Stimulated activated naive CD8-positive, alpha-beta T cell treated with anti-CD3 and anti-CD28 coated beads, Interleukin-15, amount 100 ng/mL, for 72 hours (primary cell): ENCODE measurements around the gene SETBP1.

Experiments
- ATAC-seq: fragments of 150-1000 bp; cut with Tn5 transposase; 2 replicates; pipeline ENCODE4 v1.10.0; 2021; ENCODE audit warnings: mild to moderate bottlenecking, moderate library complexity
- DNase-seq, 2 donors: peaks; one replicate each; pipeline ENCODE4 v3.0.0; 2021 to 2022
- H3K27ac Mint-ChIP-seq, 2 donors: one replicate each; pipeline ENCODE4 v1.8.0; 2022; ENCODE audit warnings: mild to moderate bottlenecking in 2 of 2, mixed read lengths in 2 of 2, moderate library complexity in 2 of 2
- H3K27me3 Mint-ChIP-seq: one replicate; pipeline ENCODE4 v1.8.0; 2022; ENCODE audit warnings: mixed read lengths
- H3K4me1 Mint-ChIP-seq: one replicate; pipeline ENCODE4 v1.8.0; 2022; ENCODE audit warnings: mild to moderate bottlenecking, mixed read lengths
- H3K4me3 Mint-ChIP-seq, 2 donors: one replicate each; pipeline ENCODE4 v1.8.0; 2022; ENCODE audit warnings: mild to moderate bottlenecking in 2 of 2, mixed read lengths in 2 of 2, moderate library complexity in 1 of 2
- H3K9me3 Mint-ChIP-seq, 2 donors: one replicate each; pipeline ENCODE4 v1.8.0; 2022; ENCODE audit warnings: mixed read lengths in 2 of 2

The SETBP1 gene

DNA sequence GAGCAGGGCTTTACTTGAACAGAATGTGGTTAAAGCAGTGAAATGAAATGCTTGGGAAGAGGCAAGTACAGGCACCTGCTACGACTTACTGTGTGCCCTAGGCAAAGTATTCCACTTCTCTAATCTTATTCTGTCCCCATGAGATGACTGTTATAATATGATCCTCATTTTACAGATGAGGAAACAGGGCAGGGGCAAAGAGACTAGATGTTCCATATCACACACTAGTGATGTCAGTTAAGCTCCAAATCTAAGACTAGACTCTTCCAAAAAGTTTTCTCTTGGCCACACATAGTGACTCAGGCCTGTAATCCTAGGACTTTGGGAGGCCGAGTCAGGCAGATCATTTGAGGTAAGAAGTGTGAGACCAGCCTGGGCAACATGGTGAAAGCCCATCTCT, 235.0 kb downstream of the SETBP1 start:
- no peak for ATAC-seq
- Mint-ChIP-seq H3K27ac (no peak overlapping the region), H3K9me3 (peaks cover 0 to 8% of the 10 kb centered on the region in 2 donors), H3K27me3 (peaks cover 37% of the 10 kb centered on the region), H3K4me3 (no peak overlapping the region), H3K4me1 (peaks cover 6% of the 10 kb centered on the region)
- DNase-seq = no peak

DNA sequence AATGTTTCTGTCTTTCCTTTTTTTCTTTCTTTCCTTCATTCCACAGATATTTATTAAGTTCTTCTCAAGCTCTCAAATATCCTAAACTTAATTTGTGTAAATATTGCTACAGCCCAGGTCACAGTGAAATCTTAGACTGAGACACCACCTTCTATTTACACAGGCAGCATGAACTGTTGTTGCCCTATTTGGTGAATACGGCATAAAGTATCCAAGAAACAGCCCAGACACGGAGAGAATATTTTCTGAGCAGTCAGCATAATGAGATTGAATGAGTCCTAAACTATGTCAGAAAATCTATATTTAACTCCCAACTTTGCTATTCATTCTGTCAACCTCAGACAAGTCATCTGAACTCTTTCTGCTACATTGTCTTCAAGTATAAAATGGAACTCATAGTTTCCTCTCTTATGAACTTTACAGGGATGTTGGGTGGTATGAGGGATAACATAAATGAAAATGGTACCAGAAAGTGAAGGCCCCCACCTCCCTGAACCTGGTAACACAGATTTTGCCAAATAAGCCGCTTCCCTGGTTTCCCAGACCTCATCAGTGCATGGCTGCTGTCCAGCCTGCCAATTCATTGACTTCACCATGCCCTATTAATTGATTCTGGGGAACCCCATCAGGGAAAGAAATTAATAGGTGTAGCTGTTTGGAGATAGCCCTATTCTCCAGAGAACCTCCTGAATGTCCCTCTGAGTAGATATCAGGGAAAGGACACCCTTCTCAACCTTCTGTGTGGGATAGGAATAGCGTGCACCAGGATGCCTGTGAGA, 235.9 kb downstream of the SETBP1 start:
- Mint-ChIP-seq H3K4me3 (no peak overlapping the region), H3K9me3 (peaks cover 0 to 8% of the 10 kb centered on the region in 2 donors), H3K27me3 (peaks cover 37% of the 10 kb centered on the region)

DNA sequence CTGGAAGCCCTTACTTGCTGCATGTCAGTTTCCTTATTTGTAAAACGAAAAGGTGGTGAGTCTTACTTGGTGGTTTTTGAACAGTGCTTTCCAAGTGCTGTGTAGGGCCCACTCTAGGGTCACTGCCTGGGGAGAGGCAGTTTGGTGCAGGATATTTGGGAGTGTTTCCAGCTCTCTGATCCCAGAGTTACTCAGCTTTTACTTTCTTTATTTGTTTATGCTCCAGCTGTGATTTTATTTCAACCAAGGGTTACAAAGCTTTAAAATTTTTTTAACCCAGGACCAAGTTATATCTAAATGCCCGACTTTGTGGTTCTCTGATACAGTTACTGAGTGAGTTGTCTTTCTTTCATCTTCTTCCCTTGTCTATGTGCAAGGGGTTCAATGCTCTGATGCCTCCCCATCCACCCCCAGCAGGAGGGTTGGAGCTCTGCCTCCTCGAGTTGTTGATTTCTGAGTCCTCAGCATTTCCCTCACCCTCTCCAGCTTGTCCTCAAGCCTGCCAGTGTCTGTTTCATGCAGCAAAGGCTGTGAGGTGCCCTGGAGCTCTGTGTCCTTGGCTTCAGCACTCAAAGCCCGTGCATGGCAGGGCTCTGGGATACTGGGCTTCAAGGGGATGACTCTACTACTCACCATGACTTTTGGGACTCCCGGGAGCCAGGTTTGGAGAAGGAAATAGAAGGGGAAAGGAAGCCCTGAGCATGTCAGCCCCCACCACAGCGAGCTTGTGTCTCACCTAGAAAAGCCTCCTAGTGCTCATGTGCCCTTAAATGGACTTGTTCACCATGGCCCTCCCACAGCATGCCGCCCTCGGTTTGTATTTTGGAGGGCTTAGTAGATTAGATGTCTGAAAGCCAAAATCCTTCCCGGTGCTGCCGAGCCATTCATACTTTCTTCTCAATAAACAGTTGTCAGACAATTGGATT, 236.8 kb downstream of the SETBP1 start:
- DNase-seq = no peak
- H3K4me1 Mint-ChIP-seq = peaks cover 6% of the 10 kb centered on the region

More for the DNA sequence above, 235.9 kb downstream of the SETBP1 start:
- H3K27ac Mint-ChIP-seq = no peak overlapping the region
- ATAC-seq (no peak), DNase-seq (no peak)
- H3K4me1 Mint-ChIP-seq = peaks cover 6% of the 10 kb centered on the region

DNA sequence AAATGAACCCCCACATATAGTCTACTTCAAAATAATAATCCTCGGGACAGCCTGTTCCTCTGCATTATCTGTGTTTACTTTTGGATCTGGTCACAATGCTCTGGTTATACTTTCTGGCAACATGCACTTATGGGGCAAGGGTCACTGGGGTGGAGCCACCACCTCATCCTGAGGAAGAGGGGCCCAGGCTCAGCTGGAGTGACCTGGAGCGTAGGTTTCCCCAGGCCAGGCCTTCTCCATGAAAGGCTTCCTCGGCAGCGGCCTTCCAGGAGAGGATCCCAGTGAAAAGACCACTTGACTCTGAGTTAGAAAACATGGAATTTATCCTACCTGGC, 237.4 kb downstream of the SETBP1 start:
- Mint-ChIP-seq H3K9me3 (peaks cover 0 to 2% of the 10 kb centered on the region in 2 donors), H3K27me3 (peaks cover 28% of the 10 kb centered on the region), H3K4me3 (no peak overlapping the region), H3K4me1 (peaks cover under 1% of the 10 kb centered on the region), H3K27ac (no peak overlapping the region)
- no peak for ATAC-seq
- no peak for DNase-seq

More for the DNA sequence above, 236.8 kb downstream of the SETBP1 start:
- no peak overlapping the region for H3K27ac Mint-ChIP-seq
- peaks cover 34% of the 10 kb centered on the region for H3K27me3 Mint-ChIP-seq
- H3K4me3 Mint-ChIP-seq = no peak overlapping the region
- ATAC-seq = no peak
- peaks cover 0 to 8% of the 10 kb centered on the region in 2 donors for H3K9me3 Mint-ChIP-seq

DNA sequence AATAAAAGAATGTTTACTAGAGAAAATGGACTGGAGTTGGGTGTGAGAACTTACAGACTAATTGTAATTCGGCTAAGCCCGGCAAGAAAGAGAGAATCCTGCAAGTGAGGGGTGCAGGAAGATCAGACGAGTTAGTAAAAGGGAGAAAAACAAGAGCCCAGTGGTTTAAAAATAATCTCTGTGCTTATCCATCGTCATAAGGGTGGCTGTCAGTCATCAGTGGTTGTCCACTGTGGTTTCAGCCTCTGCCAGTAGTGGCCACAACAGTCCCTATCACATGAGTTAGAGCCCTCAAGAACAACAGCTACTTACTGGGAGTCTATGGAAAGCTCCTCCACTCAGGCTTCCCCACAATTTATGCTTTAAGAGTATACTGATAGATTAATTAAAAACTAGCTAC, 239.8 kb downstream of the SETBP1 start:
- no peak for ATAC-seq
- H3K4me1 Mint-ChIP-seq = no peaks in the 10 kb centered on the region

DNA sequence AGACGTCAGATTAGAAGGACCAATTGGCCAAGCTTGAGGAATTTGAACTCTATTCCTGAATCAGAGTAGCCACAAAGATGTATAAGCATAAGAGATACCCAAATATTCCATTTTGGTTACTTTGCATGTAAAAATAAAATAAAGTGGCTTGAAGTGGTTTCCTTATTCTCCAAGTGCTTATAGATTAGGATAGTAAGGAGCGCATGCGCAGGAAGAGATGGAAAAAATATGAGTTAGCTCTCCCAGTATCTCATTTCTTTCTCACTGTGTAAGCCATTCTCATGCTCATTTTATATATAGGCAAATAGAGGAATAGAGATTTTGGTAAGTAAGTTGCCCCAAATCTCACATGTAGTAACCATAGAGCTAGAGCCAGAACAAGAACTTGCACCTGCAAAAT, 241.3 kb downstream of the SETBP1 start:
- ATAC-seq = no peak
- no peak for DNase-seq
- H3K27ac Mint-ChIP-seq = no peak overlapping the region
- peaks cover 8% of the 10 kb centered on the region for H3K27me3 Mint-ChIP-seq
- no peak overlapping the region for H3K4me3 Mint-ChIP-seq
- no peaks in the 10 kb centered on the region for H3K9me3 Mint-ChIP-seq
- H3K4me1 Mint-ChIP-seq = no peaks in the 10 kb centered on the region

More for the DNA sequence above, 239.8 kb downstream of the SETBP1 start:
- Mint-ChIP-seq H3K9me3 (no peaks in the 10 kb centered on the region), H3K4me3 (no peak overlapping the region), H3K27me3 (peaks cover 11% of the 10 kb centered on the region), H3K27ac (no peak overlapping the region)
- no peak for DNase-seq

DNA sequence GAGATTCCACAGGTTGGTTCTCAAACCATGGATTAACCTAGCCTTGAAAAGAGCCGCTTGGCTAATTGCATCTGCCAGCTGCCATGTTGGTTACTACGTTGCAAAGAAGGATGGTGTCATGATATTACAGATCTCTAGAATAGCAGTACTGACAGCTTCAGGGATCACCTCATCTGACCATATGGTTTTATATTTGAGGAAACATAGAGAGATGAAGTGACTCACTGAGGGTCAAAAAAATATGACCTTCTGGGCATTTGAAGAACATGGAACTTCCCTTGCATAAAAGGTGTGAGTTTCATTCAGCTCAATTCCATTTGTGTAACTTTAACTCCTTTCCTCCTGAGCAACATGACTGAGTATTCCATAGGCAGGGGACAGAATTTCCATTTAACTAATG, 242.3 kb downstream of the SETBP1 start:
- Mint-ChIP-seq H3K27ac (no peak overlapping the region), H3K4me3 (no peak overlapping the region), H3K9me3 (no peaks in the 10 kb centered on the region), H3K27me3 (peaks cover 4% of the 10 kb centered on the region), H3K4me1 (no peaks in the 10 kb centered on the region)
- no peak for ATAC-seq
- DNase-seq = no peak

DNA sequence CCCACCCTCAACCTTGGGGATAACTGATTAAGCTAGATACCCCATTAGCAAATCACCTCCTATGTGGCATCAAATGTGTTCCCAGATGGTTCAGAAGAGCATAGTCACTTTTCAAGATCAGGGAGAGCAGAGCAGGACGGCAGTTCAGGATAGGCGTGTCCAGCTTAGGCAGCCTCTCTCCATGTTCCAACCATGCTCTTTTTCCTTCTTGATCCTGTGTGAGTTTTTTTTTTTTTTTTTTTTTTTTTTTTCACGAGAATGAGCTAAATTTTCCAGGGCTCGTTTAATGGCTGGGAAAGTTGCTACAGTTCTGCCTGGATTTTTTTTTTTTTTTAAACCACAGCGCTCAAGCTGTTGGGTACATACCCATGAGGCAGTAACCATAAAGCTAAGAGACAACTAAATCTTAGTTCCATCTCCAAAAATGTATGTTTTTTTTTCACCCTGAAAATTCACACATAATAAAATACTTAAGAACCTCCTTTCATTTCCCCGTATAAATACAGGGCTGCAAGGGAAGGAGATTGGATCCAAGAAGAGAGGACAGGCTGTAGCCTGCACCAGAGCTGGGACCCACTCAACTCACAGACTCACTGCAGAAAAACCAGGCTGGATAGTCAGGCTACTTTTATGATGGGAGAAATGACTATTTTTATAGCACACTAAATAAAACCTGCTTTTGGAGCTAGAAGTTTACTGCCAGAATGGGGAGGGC, 244.3 kb downstream of the SETBP1 start:
- Mint-ChIP-seq H3K9me3 (no peaks in the 10 kb centered on the region), H3K4me3 (no peak overlapping the region), H3K27ac (no peak overlapping the region), H3K4me1 (no peaks in the 10 kb centered on the region), H3K27me3 (no peaks in the 10 kb centered on the region)
- ATAC-seq (no peak), DNase-seq (no peak)

DNA sequence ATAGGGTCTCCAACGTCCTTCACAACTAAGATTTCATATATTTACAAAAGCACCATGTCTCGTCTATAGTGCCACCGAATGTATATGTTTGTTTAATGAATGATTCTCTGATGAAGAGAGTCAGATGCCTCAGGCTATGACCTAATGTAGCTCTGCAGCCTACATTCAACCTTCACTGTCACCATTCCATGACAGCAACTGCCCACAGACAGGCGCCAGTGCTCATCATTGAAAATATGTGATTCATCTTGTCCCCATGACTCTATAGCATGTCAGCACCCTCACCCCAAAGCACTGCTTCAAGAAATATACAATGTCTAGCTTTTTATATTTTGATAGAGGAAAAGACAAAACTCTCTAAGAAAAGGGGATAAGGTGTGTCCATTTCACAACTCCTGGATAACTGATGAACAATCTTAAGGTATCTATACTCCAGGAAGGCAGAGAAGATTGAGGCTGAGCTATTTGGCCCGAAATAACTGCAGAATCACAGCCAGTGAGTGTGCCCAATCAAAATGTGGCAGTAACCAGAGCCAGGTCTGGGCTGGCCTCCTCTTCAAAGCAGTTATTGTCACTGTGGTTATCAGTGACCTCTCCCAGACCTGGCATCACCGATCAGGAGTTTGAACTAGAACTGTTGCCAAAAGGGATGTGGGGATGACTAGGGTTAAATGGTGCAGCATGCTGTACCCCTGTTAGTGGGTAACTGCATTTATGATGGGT, 246.6 kb downstream of the SETBP1 start:
- H3K9me3 Mint-ChIP-seq = peaks cover 14% of the 10 kb centered on the region in 2 donors
- ATAC-seq (no peak), DNase-seq (no peak)
- H3K27me3 Mint-ChIP-seq = no peaks in the 10 kb centered on the region
- no peak overlapping the region for H3K4me3 Mint-ChIP-seq
- no peak overlapping the region for H3K27ac Mint-ChIP-seq
- H3K4me1 Mint-ChIP-seq = no peaks in the 10 kb centered on the region

DNA sequence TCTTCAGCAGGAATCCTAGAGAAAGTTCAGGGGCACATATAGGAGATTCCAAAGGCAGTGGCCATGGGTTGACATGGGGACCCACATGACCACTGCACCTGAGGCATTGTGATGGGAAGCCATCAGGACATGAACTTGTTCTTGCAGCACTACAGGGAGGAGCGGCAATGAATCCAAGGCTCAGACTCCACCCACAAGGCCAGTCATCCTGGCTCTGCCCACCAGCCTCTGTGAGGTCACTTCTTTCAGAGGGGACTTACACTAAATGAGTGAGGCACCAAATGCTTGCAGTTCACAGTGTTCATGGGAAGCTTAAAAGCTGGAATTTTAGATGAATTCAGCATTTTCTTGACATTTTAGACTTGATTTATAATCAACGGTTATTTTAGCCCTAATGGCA, 254.2 kb downstream of the SETBP1 start:
- no peak overlapping the region for H3K27ac Mint-ChIP-seq
- ATAC-seq = no peak
- no peak for DNase-seq

DNA sequence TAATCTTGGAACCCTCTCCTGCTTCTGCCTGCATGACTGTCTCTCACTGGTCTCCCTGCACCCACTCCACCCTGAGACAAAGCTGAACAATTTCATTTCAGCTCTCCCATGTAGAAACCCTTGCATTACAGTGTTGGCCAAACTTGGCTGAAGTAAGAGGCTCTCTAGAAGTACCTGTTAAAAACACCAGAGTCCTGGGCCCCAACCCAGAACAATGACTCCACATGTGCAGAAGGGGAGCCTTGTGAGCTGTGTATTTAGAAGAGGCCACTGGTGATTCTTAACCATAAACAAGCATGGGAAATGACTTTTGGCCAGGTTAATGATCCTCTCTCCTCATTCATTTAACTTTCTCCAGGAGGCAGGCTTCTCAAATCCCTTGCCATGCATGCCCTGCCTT, 254.8 kb downstream of the SETBP1 start:
- no peak overlapping the region for H3K4me3 Mint-ChIP-seq
- no peaks in the 10 kb centered on the region for H3K27me3 Mint-ChIP-seq
- no peak overlapping the region for H3K27ac Mint-ChIP-seq
- H3K9me3 Mint-ChIP-seq = peaks cover 14 to 22% of the 10 kb centered on the region in 2 donors
- DNase-seq = no peak
- no peaks in the 10 kb centered on the region for H3K4me1 Mint-ChIP-seq
- no peak for ATAC-seq

More for the DNA sequence above, 254.2 kb downstream of the SETBP1 start:
- no peaks in the 10 kb centered on the region for H3K27me3 Mint-ChIP-seq
- H3K9me3 Mint-ChIP-seq = peaks cover 14 to 22% of the 10 kb centered on the region in 2 donors
- H3K4me1 Mint-ChIP-seq = no peaks in the 10 kb centered on the region
- no peak overlapping the region for H3K4me3 Mint-ChIP-seq

DNA sequence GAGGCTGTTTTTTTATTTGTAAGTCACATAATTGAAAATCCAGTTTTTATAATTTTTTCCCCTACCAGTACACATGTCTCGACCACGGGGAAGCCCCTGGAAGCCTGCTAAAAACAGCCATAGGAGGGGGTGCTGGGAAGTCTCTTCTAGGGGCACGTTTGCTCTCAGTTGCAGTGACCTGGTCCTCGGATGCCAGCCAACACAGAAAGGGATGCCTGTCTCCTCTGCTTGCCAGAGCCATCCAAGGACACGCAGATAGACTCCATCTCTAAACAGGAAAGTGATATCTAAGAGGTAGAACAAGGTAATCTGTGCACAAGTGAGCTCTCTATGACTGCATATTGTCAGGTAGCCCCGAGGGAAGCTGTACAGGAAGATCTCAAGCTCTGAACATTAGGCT, 255.8 kb downstream of the SETBP1 start:
- DNase-seq (no peak), ATAC-seq (no peak)
- H3K27ac Mint-ChIP-seq = no peak overlapping the region
- no peak overlapping the region for H3K4me3 Mint-ChIP-seq
- H3K9me3 Mint-ChIP-seq = peaks cover 5 to 15% of the 10 kb centered on the region in 2 donors
- H3K4me1 Mint-ChIP-seq = no peaks in the 10 kb centered on the region
- no peaks in the 10 kb centered on the region for H3K27me3 Mint-ChIP-seq

DNA sequence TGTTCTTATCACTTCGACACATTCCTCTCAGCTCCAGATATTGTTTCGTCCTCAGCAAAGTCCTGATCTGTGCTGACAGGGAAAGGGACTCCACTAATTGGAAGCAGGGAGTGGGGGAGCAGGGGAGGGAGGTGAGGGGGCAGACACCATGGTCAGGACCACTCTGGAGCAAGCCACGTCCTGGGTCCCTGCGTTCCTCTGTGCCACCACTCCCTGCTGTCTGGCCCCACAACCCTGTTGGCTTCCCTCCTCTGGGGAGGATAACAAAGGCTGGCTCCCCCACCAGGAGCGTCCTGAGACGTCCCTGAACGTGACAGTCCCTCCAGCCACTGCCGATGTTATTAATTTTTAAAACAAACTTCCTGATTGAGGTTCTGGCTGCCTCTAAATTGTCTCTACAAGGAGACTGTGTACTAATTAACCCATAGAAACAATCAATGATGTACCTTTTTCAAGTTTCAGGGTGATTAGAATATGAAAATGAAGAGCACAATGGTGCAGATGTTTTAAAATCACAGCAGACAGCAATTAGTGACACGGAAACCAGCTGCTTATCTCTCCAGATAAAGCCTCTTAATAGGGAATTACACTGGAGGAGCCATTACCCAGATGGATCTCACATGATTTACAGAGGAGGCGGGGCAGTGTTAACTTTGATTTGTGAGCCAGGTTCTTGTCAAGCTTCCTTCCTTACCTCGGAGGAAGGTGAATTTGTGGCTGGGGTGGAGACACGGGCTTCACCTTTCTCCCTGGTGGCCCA, 257.5 kb downstream of the SETBP1 start:
- H3K9me3 Mint-ChIP-seq = no peaks in the 10 kb centered on the region
- H3K4me3 Mint-ChIP-seq = no peak overlapping the region
- H3K27me3 Mint-ChIP-seq = no peaks in the 10 kb centered on the region
- DNase-seq (no peak), ATAC-seq (no peak)
- H3K4me1 Mint-ChIP-seq = no peaks in the 10 kb centered on the region
- H3K27ac Mint-ChIP-seq = no peak overlapping the region

DNA sequence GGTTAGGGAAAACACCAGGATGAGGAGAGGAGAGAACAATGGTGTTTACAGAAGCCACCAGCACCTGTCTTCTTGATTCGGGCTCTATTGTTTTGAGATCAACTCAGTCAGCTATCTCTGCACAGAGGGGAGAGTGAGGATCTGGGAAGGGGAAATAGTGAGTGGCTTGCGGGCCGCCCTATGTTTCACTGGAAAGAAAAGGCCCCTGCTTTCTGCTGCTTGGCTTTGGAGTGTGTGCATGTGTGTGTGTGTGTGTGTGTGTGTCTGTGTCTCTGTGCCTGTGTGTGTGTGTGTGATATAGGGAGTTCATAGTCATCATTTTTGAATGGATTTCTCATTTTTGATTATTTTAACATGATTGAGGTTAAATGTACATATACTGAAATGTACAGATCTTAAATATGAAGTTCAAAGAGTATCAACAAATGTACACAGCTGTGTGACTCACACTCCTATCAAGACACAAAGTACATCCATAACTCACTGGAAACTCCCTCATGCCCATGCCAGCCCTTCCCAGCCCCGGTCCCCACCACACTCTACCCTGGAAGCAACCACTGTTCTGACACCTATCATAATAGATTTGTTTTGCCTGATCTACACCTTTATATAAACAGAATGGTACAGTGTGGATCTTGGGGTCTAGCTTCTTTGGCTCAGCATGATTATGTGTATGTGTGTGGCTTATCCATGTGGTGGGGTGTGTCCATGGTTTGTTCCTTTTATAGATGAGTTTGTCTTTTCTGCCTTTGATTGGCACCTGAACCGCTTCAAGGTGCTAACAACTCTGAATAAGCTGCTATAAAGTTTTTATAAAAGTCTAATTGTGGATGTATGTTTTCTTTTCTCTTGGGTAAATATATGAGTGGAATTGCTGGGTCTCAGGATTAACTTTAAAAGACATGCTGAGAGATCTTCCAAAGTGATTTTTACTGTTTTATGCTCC, 258.3 kb downstream of the SETBP1 start:
- no peaks in the 10 kb centered on the region for H3K9me3 Mint-ChIP-seq
- no peak overlapping the region for H3K4me3 Mint-ChIP-seq
- no peak overlapping the region for H3K27ac Mint-ChIP-seq
- H3K27me3 Mint-ChIP-seq = peaks cover 3% of the 10 kb centered on the region
- H3K4me1 Mint-ChIP-seq = no peaks in the 10 kb centered on the region
- DNase-seq (no peak), ATAC-seq (no peak)
